GM10248 (cell line): Measurements from ENCODE around the gene FAT3.
A peak's percentile ranks its signal among the peaks of the same experiment; 100 is the strongest.

Experiments used
- CTCF ChIA-PET: fragments of 300-600 bp; sonication (Branson Sonifier 250); formaldehyde crosslinking; extraction: SDS; loops from one replicate; lab custom pipeline; 2021; ENCODE audit warnings: antibody characterized with exemption; lab: Yijun Ruan, JAX
- POLR2A ChIA-PET: fragments of 350-650 bp; sonication (Branson Sonifier 250); formaldehyde crosslinking; extraction: SDS; loops from one replicate; lab custom pipeline; 2020; ENCODE audit warnings: antibody characterized with exemption; lab: Yijun Ruan, JAX
- DNase-seq: peaks from one replicate; pipeline ENCODE4 v3.0.0; 2012; ENCODE audit errors: extremely low spot score
- CTCF ChIP-seq: IDR thresholded peaks from 2 replicates; pipeline ENCODE4 v1.5.1; 2012; ENCODE audit warnings: mild to moderate bottlenecking, low read depth; ENCODE audit errors: extremely low read depth, missing control alignments, control extremely low read depth

The FAT3 gene

DNA sequence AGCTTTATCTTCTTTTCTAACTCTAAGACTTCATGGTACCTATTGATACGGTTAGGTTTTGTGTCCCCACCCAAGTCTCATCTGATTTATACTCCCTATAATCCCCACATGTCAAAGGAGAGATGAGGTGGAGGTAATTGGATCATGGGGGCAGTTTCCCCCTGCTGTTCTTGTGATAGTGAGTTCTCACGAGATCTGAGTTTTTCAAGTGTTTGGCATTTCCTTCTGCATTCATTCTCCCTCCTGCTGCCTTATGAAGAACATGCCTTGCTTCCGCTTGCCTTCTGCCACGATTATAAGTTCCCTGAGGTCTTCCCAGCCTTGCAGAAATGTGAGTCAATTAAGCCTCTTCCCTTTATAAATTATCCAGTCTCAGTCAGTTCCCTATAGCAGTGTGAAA lies 5.1 kb upstream of the FAT3 start:
- TF ChIP-seq CTCF = no peak
- POLR2A ChIA-PET = no interaction called here
- no peak for DNase-seq
- CTCF ChIA-PET = interaction anchor here (1.5 kb wide), 1 partner anchor 12 kb away, joined by 3 read pairs; no protein-coding TSS in a partner anchor

- CTCF ChIA-PET = interaction anchor here (1.1 kb wide), 1 partner anchor 12 kb away, joined by 3 read pairs; no protein-coding TSS in a partner anchor
- POLR2A ChIA-PET = no interaction called here
- DNase-seq = no peak
- TF ChIP-seq CTCF = no peak
Measured at GRCh38 chr11:92222701-92223100, 1.9 kb upstream of the FAT3 start.

DNA sequence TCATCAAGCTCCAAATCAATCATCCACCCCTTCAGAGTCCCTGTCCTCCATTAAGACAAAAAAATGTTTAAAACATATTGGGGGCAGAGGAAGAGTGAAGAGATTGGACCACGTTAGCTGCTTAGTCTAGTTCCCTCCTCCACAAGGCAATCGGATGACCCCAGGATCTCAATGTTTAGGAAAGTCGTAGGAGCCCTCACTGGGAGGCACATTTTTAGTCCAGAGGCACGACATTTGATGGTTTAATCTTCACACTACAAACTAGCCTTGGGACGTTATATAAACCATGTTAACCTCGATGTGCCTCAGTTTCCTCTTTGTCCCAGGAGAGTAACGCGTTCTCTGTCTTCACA lies 588 bp upstream of the FAT3 start:
- DNase-seq = no peak
- POLR2A ChIA-PET = no interaction called here
- no peak for TF ChIP-seq CTCF
- CTCF ChIA-PET = no interaction called here

DNA sequence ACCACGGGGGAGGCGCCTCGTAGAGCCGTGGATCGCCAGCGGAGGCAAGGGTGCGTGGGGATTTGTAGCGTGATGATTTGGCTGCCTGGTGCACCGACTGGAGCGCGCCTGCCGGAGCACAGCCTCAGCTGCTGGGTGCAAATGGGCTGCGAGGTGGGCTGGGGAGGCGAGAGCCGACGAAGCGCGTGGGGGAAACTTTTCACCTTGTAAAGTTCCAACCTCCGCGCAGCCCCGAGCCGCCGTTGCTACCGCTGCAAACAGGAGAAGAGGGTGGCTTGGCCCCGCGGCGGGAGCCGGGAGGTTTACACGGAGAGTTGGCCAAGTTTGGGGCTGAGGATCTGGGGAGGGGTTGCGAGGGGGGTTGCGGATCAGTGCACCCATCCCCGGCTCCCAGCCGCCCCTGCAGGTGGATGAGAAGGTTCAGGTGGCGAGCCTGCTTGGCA lies 528 bp downstream of the FAT3 start:
- TF ChIP-seq CTCF = no peak
- DNase-seq = peak; percentile 8
- ChIA-PET CTCF (no interaction called here), POLR2A (no interaction called here)

GRCh38 chr11:92225568-92226330 lies 1.1 kb downstream of the FAT3 start:
- ChIA-PET POLR2A (no interaction called here), CTCF (no interaction called here)
- peak; percentile 7 for DNase-seq
- TF ChIP-seq CTCF = no peak

GRCh38 chr11:92226331-92227229 lies 2.0 kb downstream of the FAT3 start:
- ChIA-PET CTCF (no interaction called here), POLR2A (no interaction called here)
- peak; percentile 8 for DNase-seq
- no peak for TF ChIP-seq CTCF
